GM23338 (cell line): Measurements from ENCODE around the gene PLAC8. TPM values are rescaled to one million over a fixed set of nuclear protein-coding genes. Genes with fewer than 3 reads are reported as not detected.
A peak's percentile ranks its signal among the peaks of the same experiment; 100 is the strongest.
"Not testable (repeated sequence)": the region's sequence is repeated elsewhere in the genome, so short reads cannot be mapped to it uniquely, and the experiment has no call there.

Experiments used
- ATAC-seq: fragments of 200-7000 bp; cut with Tn5 transposase; 3 replicates; pipeline ENCODE4 v1.9.1; 2020
- DNase-seq: peaks from one replicate; pipeline ENCODE4 v3.0.0-alpha.2; 2015; ENCODE audit warnings: low spot score
- H2AFZ ChIP-seq: fragments of 200-600 bp; sonication (generic); 2 replicates; pipeline ENCODE4 v1.8.0; 2016; ENCODE audit warnings: antibody characterized with exemption, mild to moderate bottlenecking, moderate library complexity
- H3F3A ChIP-seq: fragments of 200-600 bp; sonication (generic); replicated peaks from 2 replicates; pipeline ENCODE4 v1.8.0; 2017; ENCODE audit warnings: antibody characterized with exemption, mixed run types, low read depth
- H3K27ac ChIP-seq: fragments of 200-600 bp; sonication (generic); 2 replicates; pipeline ENCODE4 v1.6.1; 2016; ENCODE audit warnings: low read depth
- H3K27me3 ChIP-seq: fragments of 200-600 bp; sonication (generic); 2 replicates; pipeline ENCODE4 v1.8.0; 2016; ENCODE audit warnings: mild to moderate bottlenecking, mixed run types, moderate library complexity; ENCODE audit not compliant: insufficient read depth
- H3K36me3 ChIP-seq: fragments of 200-600 bp; sonication (generic); 2 replicates; pipeline ENCODE4 v1.8.0; 2016; ENCODE audit warnings: mild to moderate bottlenecking; ENCODE audit not compliant: insufficient read depth
- H3K4me1 ChIP-seq: fragments of 200-600 bp; sonication (generic); 2 replicates; pipeline ENCODE4 v1.8.0; 2016; ENCODE audit warnings: mild to moderate bottlenecking, moderate library complexity; ENCODE audit not compliant: insufficient read depth
- H3K4me2 ChIP-seq: fragments of 200-600 bp; sonication (generic); 2 replicates; pipeline ENCODE4 v1.7.1; 2017; ENCODE audit warnings: mixed run types
- H3K4me3 ChIP-seq: fragments of 200-600 bp; sonication (generic); 2 replicates; pipeline ENCODE4 v1.6.1; 2016; ENCODE audit warnings: mixed run types
- H3K79me2 ChIP-seq: fragments of 200-600 bp; sonication (generic); replicated peaks from 2 replicates; pipeline ENCODE4 v1.8.0; 2017; ENCODE audit warnings: mild to moderate bottlenecking; ENCODE audit not compliant: insufficient read depth
- H3K9me2 ChIP-seq: fragments of 200-600 bp; sonication (generic); 2 replicates; pipeline ENCODE4 v1.8.0; 2017; ENCODE audit not compliant: insufficient read depth
- H4K20me1 ChIP-seq: fragments of 200-600 bp; sonication (generic); replicated peaks from 2 replicates; pipeline ENCODE4 v1.8.0; 2017; ENCODE audit warnings: mild to moderate bottlenecking; ENCODE audit not compliant: insufficient read depth
- H3K27ac Mint-ChIP-seq: 2 replicates; pipeline ENCODE4 v1.8.0; 2020; ENCODE audit warnings: inconsistent platforms, mild to moderate bottlenecking, moderate library complexity, mixed read lengths
- H3K27me3 Mint-ChIP-seq: 3 replicates; pipeline ENCODE4 v1.8.0; 2022; ENCODE audit warnings: low read depth, mild to moderate bottlenecking, moderate library complexity, mixed read lengths, inconsistent platforms; ENCODE audit not compliant: insufficient read depth, poor library complexity
- H3K36me3 Mint-ChIP-seq: 3 replicates; pipeline ENCODE4 v1.8.0; 2021; ENCODE audit warnings: low read depth, mild to moderate bottlenecking, inconsistent platforms, moderate library complexity, mixed read lengths
- H3K4me1 Mint-ChIP-seq: 3 replicates; pipeline ENCODE4 v1.8.0; 2020; ENCODE audit warnings: mild to moderate bottlenecking, inconsistent platforms, mixed read lengths
- H3K4me3 Mint-ChIP-seq: 3 replicates; pipeline ENCODE4 v1.8.0; 2021; ENCODE audit warnings: moderate library complexity, mild to moderate bottlenecking, inconsistent platforms, mixed read lengths
- H3K9me3 Mint-ChIP-seq: 3 replicates; pipeline ENCODE4 v1.8.0; 2020; ENCODE audit warnings: moderate library complexity, mild to moderate bottlenecking, inconsistent platforms, mixed read lengths
- EZH2phosphoT487 ChIP-seq: fragments of 200-600 bp; sonication (generic); IDR thresholded peaks from one replicate; pipeline ENCODE4 v1.8.1; 2018; ENCODE audit warnings: antibody characterized with exemption; ENCODE audit not compliant: unreplicated experiment
- POLR2AphosphoS5 ChIP-seq: IDR thresholded peaks from 2 replicates; pipeline ENCODE4 v1.6.1; 2016; ENCODE audit warnings: antibody characterized with exemption, low read depth
- ZNF114 ChIP-seq: fragments of 250-450 bp; sonication (Bioruptor Pico); IDR thresholded peaks from 2 replicates; pipeline ENCODE4 v1.5.0; 2020; ENCODE audit warnings: mild to moderate bottlenecking, moderate library complexity
- polyA plus RNA-seq: library from polyadenylated mRNA; unstranded; fragments of >200 nt; fragmentation: Nextera tagmentation; extraction: Ambion mirVana; gene quantifications from 2 replicates; pipeline ENCODE4 v1.2.1, GENCODE V29; 2016
- total RNA-seq: library from RNA; depleted of rRNA; stranded (reverse); fragments of >200 nt; shearing (Covaris generic); gene quantifications from 2 replicates; pipeline ENCODE4 v1.2.3, GENCODE V29; 2014
- TF ChIP-seq, protein P1 (sequence below): IDR thresholded peaks from one replicate; pipeline ENCODE4 v1.6.1; 2018; ENCODE audit warnings: antibody characterized with exemption; ENCODE audit not compliant: unreplicated experiment
- TF ChIP-seq, protein P2 (sequence below), 2 experiments: fragments of 200-600 bp in 1 of 2; sonication (generic) in 1 of 2; conservative IDR thresholded peaks; 2 replicates each; pipeline versions ENCODE4 v1.5.1 to v1.6.1; 2016 to 2017; ENCODE audit warnings: antibody characterized with exemption in 2 of 2, low read depth in 2 of 2, mild to moderate bottlenecking in 2 of 2, moderate library complexity in 1 of 2
- TF ChIP-seq, protein P3 (sequence below): fragments of 250-450 bp; sonication (Bioruptor Pico); IDR thresholded peaks from 2 replicates; pipeline ENCODE4 v1.5.0; 2020; ENCODE audit warnings: mild to moderate bottlenecking, moderate library complexity

The PLAC8 gene
- total and polyA plus RNA-seq, 2 experiments from 2014 or later, result 0.83 to 1.6 TPM

DNA sequence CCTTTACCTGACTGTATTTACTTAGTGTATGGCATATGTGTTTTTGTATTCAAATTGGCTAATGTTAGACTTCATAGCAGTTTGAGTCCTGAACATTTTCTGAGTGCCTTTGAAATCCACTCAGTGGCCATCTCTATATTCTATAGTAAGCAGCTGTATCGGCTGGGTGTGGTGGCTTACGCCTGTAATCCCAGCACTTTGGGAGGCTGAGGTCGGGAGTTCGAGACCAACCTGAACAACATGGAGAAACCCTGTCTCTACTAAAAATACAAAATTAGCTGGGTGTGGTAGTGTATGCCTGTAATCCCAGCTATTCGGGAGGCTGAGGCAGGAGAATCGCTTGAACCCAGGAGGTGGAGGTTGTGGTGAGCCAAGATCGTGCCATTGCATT, 2.8 kb downstream of the PLAC8 start:
- H3K4me1 Mint-ChIP-seq, result peaks cover 31% of the 10 kb centered on the region
- H3K4me3 ChIP-seq, H3K36me3 ChIP-seq, H3K9me3 Mint-ChIP-seq, H3K9me2 ChIP-seq, H3K4me2 ChIP-seq, H3K27ac Mint-ChIP-seq, H3K36me3 Mint-ChIP-seq, H2AFZ ChIP-seq, H4K20me1 ChIP-seq, H3K27ac ChIP-seq, H3K79me2 ChIP-seq, H3F3A ChIP-seq, ATAC-seq, DNase-seq, H3K4me3 Mint-ChIP-seq: not testable (repeated sequence)
- Histone ChIP-seq H3K27me3 (peaks cover 13% of the 10 kb centered on the region), H3K4me1 (peaks cover 20% of the 10 kb centered on the region)
- H3K27me3 Mint-ChIP-seq, result peaks cover 21% of the 10 kb centered on the region

DNA sequence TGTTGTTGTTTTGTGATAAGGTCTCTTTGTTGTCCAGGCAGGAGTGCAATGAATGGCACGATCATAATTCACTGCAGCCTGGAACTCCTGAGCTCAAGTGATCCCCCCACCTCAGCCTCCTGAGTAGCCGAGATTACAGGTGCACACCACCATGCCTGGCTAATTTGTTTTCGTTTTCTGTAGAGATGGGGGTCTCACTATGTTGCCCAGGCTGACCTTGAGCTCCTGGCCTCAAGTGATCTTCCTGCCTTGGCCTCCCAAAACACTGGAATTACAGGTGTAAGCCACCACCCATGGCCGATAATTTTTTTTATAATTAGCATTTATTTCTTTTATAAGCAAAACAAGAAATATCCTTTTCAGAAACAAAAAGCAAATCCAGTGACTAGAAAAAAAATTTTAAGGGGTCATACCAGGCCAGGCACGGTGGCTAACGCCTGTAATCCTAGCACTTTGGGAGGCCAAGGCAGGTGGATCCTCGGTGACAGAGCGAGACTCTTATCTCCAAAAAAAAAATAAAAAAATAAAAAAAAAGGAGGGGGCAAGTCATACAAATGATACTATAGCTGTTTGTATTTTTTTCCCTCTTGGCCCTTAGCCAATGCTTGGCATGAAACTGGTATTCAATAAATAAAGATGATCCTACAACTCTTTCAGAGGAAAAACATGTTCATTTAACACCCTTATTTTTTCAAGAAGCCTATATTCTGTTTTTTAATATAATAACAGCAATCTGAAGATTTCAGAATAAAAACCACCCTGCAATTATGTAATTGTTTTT, 3.4 kb downstream of the PLAC8 start:
- H3K9me2 ChIP-seq, result no peaks in the 10 kb centered on the region
- ATAC-seq, result no peak
- Mint-ChIP-seq H3K27me3 (peaks cover 23% of the 10 kb centered on the region), H3K9me3 (no peaks in the 10 kb centered on the region), H3K4me1 (peaks cover 31% of the 10 kb centered on the region), H3K27ac (no peak overlapping the region), H3K36me3 (no peaks in the 10 kb centered on the region), H3K4me3 (no peak overlapping the region)
- peak overlapping the region; percentile 93; the same call in 1 of the 2 replicates for H3K4me2 ChIP-seq
- H3K27ac ChIP-seq, result no peak overlapping the region
- H3K36me3 ChIP-seq, result no peaks in the 10 kb centered on the region
- no peaks in the 10 kb centered on the region for H3K79me2 ChIP-seq
- no peak for DNase-seq
- H3K4me1 ChIP-seq, result peaks cover 20% of the 10 kb centered on the region
- peak overlapping the region; percentile 70; the same call in 1 of the 2 replicates for H2AFZ ChIP-seq
- peak overlapping the region; percentile 75; the same call in 1 of the 2 replicates for H3K4me3 ChIP-seq
- peaks cover 13% of the 10 kb centered on the region for H3K27me3 ChIP-seq
- H3F3A ChIP-seq, result no peaks in the 10 kb centered on the region
- TF ChIP-seq, protein P1, sequence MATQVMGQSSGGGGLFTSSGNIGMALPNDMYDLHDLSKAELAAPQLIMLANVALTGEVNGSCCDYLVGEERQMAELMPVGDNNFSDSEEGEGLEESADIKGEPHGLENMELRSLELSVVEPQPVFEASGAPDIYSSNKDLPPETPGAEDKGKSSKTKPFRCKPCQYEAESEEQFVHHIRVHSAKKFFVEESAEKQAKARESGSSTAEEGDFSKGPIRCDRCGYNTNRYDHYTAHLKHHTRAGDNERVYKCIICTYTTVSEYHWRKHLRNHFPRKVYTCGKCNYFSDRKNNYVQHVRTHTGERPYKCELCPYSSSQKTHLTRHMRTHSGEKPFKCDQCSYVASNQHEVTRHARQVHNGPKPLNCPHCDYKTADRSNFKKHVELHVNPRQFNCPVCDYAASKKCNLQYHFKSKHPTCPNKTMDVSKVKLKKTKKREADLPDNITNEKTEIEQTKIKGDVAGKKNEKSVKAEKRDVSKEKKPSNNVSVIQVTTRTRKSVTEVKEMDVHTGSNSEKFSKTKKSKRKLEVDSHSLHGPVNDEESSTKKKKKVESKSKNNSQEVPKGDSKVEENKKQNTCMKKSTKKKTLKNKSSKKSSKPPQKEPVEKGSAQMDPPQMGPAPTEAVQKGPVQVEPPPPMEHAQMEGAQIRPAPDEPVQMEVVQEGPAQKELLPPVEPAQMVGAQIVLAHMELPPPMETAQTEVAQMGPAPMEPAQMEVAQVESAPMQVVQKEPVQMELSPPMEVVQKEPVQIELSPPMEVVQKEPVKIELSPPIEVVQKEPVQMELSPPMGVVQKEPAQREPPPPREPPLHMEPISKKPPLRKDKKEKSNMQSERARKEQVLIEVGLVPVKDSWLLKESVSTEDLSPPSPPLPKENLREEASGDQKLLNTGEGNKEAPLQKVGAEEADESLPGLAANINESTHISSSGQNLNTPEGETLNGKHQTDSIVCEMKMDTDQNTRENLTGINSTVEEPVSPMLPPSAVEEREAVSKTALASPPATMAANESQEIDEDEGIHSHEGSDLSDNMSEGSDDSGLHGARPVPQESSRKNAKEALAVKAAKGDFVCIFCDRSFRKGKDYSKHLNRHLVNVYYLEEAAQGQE, result no peak
- TF ChIP-seq, protein P2, sequence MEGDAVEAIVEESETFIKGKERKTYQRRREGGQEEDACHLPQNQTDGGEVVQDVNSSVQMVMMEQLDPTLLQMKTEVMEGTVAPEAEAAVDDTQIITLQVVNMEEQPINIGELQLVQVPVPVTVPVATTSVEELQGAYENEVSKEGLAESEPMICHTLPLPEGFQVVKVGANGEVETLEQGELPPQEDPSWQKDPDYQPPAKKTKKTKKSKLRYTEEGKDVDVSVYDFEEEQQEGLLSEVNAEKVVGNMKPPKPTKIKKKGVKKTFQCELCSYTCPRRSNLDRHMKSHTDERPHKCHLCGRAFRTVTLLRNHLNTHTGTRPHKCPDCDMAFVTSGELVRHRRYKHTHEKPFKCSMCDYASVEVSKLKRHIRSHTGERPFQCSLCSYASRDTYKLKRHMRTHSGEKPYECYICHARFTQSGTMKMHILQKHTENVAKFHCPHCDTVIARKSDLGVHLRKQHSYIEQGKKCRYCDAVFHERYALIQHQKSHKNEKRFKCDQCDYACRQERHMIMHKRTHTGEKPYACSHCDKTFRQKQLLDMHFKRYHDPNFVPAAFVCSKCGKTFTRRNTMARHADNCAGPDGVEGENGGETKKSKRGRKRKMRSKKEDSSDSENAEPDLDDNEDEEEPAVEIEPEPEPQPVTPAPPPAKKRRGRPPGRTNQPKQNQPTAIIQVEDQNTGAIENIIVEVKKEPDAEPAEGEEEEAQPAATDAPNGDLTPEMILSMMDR (conservative IDR thresholded peaks at IDR 0.05; ENCODE audit: low read depth in 2 of 2), result no peak
- TF ChIP-seq ZNF114 (CRISPR knock-in tag) (no peak), POLR2AphosphoS5 (no peak), EZH2phosphoT487 (no peak)
- TF ChIP-seq, protein P3, sequence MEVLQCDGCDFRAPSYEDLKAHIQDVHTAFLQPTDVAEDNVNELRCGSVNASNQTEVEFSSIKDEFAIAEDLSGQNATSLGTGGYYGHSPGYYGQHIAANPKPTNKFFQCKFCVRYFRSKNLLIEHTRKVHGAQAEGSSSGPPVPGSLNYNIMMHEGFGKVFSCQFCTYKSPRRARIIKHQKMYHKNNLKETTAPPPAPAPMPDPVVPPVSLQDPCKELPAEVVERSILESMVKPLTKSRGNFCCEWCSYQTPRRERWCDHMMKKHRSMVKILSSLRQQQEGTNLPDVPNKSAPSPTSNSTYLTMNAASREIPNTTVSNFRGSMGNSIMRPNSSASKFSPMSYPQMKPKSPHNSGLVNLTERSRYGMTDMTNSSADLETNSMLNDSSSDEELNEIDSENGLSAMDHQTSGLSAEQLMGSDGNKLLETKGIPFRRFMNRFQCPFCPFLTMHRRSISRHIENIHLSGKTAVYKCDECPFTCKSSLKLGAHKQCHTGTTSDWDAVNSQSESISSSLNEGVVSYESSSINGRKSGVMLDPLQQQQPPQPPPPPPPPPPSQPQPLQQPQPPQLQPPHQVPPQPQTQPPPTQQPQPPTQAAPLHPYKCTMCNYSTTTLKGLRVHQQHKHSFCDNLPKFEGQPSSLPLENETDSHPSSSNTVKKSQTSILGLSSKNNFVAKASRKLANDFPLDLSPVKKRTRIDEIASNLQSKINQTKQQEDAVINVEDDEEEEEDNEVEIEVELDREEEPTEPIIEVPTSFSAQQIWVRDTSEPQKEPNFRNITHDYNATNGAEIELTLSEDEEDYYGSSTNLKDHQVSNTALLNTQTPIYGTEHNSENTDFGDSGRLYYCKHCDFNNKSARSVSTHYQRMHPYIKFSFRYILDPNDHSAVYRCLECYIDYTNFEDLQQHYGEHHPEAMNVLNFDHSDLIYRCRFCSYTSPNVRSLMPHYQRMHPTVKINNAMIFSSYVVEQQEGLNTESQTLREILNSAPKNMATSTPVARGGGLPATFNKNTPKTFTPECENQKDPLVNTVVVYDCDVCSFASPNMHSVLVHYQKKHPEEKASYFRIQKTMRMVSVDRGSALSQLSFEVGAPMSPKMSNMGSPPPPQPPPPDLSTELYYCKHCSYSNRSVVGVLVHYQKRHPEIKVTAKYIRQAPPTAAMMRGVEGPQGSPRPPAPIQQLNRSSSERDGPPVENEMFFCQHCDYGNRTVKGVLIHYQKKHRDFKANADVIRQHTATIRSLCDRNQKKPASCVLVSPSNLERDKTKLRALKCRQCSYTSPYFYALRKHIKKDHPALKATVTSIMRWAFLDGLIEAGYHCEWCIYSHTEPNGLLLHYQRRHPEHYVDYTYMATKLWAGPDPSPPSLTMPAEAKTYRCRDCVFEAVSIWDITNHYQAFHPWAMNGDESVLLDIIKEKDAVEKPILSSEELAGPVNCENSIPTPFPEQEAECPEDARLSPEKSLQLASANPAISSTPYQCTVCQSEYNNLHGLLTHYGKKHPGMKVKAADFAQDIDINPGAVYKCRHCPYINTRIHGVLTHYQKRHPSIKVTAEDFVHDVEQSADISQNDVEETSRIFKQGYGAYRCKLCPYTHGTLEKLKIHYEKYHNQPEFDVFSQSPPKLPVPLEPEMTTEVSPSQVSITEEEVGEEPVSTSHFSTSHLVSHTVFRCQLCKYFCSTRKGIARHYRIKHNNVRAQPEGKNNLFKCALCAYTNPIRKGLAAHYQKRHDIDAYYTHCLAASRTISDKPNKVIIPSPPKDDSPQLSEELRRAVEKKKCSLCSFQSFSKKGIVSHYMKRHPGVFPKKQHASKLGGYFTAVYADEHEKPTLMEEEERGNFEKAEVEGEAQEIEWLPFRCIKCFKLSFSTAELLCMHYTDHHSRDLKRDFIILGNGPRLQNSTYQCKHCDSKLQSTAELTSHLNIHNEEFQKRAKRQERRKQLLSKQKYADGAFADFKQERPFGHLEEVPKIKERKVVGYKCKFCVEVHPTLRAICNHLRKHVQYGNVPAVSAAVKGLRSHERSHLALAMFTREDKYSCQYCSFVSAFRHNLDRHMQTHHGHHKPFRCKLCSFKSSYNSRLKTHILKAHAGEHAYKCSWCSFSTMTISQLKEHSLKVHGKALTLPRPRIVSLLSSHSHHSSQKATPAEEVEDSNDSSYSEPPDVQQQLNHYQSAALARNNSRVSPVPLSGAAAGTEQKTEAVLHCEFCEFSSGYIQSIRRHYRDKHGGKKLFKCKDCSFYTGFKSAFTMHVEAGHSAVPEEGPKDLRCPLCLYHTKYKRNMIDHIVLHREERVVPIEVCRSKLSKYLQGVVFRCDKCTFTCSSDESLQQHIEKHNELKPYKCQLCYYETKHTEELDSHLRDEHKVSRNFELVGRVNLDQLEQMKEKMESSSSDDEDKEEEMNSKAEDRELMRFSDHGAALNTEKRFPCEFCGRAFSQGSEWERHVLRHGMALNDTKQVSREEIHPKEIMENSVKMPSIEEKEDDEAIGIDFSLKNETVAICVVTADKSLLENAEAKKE, result no peak
- H4K20me1 ChIP-seq, result no peaks in the 10 kb centered on the region
